Measurements from ENCODE around the gene PRKCA.

PRKCA gene

GRCh38 chr17:66403846-66404556, 101.6 kb downstream of the PRKCA start:
- no peak for TF ChIP-seq TOX (CRISPR knock-in tag; IDR thresholded peaks at IDR 0.05; ENCODE audit: borderline replicate concordance)
- no peak for TF ChIP-seq CSDC2 (CRISPR knock-in tag; IDR thresholded peaks at IDR 0.05)
- no peak for TF ChIP-seq ZFP30 (CRISPR knock-in tag; IDR thresholded peaks at IDR 0.05)
- no peak for TF ChIP-seq OSR1 (CRISPR knock-in tag; IDR thresholded peaks at IDR 0.05)
- TF ChIP-seq ZNF70 (CRISPR knock-in tag; IDR thresholded peaks at IDR 0.05): no peak
- no peak for TF ChIP-seq ZC3H10 (CRISPR knock-in tag; IDR thresholded peaks at IDR 0.05)
- TF ChIP-seq, protein P1, sequence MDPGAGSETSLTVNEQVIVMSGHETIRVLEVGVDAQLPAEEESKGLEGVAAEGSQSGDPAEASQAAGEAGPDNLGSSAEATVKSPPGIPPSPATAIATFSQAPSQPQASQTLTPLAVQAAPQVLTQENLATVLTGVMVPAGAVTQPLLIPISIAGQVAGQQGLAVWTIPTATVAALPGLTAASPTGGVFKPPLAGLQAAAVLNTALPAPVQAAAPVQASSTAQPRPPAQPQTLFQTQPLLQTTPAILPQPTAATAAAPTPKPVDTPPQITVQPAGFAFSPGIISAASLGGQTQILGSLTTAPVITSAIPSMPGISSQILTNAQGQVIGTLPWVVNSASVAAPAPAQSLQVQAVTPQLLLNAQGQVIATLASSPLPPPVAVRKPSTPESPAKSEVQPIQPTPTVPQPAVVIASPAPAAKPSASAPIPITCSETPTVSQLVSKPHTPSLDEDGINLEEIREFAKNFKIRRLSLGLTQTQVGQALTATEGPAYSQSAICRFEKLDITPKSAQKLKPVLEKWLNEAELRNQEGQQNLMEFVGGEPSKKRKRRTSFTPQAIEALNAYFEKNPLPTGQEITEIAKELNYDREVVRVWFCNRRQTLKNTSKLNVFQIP (CRISPR knock-in tag; IDR thresholded peaks at IDR 0.05; ENCODE audit: borderline replicate concordance, low read depth): no peak
- no peak for TF ChIP-seq ZNF565 (CRISPR knock-in tag; conservative IDR thresholded peaks at IDR 0.05; ENCODE audit: low read depth)
- no peak for TF ChIP-seq GLIS3 (CRISPR knock-in tag; IDR thresholded peaks at IDR 0.05)
- TF ChIP-seq PPARA (CRISPR knock-in tag; IDR thresholded peaks at IDR 0.05; ENCODE audit: borderline replicate concordance): no peak
- TF ChIP-seq TCF4 (CRISPR knock-in tag; IDR thresholded peaks at IDR 0.05; ENCODE audit: borderline replicate concordance): no peak
- TF ChIP-seq, protein P2, sequence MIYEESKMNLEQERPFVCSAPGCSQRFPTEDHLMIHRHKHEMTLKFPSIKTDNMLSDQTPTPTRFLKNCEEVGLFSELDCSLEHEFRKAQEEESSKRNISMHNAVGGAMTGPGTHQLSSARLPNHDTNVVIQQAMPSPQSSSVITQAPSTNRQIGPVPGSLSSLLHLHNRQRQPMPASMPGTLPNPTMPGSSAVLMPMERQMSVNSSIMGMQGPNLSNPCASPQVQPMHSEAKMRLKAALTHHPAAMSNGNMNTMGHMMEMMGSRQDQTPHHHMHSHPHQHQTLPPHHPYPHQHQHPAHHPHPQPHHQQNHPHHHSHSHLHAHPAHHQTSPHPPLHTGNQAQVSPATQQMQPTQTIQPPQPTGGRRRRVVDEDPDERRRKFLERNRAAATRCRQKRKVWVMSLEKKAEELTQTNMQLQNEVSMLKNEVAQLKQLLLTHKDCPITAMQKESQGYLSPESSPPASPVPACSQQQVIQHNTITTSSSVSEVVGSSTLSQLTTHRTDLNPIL (CRISPR knock-in tag; IDR thresholded peaks at IDR 0.05; ENCODE audit: low read depth): no peak
- no peak for TF ChIP-seq SNAI2 (CRISPR knock-in tag; IDR thresholded peaks at IDR 0.05)
- no peak for TF ChIP-seq ZFP3 (CRISPR knock-in tag; IDR thresholded peaks at IDR 0.05)
- no peak for TF ChIP-seq ISL1 (CRISPR knock-in tag; IDR thresholded peaks at IDR 0.05)
- TF ChIP-seq, protein P3, sequence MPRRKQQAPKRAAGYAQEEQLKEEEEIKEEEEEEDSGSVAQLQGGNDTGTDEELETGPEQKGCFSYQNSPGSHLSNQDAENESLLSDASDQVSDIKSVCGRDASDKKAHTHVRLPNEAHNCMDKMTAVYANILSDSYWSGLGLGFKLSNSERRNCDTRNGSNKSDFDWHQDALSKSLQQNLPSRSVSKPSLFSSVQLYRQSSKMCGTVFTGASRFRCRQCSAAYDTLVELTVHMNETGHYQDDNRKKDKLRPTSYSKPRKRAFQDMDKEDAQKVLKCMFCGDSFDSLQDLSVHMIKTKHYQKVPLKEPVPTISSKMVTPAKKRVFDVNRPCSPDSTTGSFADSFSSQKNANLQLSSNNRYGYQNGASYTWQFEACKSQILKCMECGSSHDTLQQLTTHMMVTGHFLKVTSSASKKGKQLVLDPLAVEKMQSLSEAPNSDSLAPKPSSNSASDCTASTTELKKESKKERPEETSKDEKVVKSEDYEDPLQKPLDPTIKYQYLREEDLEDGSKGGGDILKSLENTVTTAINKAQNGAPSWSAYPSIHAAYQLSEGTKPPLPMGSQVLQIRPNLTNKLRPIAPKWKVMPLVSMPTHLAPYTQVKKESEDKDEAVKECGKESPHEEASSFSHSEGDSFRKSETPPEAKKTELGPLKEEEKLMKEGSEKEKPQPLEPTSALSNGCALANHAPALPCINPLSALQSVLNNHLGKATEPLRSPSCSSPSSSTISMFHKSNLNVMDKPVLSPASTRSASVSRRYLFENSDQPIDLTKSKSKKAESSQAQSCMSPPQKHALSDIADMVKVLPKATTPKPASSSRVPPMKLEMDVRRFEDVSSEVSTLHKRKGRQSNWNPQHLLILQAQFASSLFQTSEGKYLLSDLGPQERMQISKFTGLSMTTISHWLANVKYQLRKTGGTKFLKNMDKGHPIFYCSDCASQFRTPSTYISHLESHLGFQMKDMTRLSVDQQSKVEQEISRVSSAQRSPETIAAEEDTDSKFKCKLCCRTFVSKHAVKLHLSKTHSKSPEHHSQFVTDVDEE (CRISPR knock-in tag; IDR thresholded peaks at IDR 0.05): no peak
- TF ChIP-seq BACH2 (CRISPR knock-in tag; IDR thresholded peaks at IDR 0.05; ENCODE audit: borderline replicate concordance): no peak
- no peak for TF ChIP-seq ZNF8 (CRISPR knock-in tag; IDR thresholded peaks at IDR 0.05)
- no peak for TF ChIP-seq ESRRG (CRISPR knock-in tag; IDR thresholded peaks at IDR 0.05)
- no peak for ATAC-seq

DNA sequence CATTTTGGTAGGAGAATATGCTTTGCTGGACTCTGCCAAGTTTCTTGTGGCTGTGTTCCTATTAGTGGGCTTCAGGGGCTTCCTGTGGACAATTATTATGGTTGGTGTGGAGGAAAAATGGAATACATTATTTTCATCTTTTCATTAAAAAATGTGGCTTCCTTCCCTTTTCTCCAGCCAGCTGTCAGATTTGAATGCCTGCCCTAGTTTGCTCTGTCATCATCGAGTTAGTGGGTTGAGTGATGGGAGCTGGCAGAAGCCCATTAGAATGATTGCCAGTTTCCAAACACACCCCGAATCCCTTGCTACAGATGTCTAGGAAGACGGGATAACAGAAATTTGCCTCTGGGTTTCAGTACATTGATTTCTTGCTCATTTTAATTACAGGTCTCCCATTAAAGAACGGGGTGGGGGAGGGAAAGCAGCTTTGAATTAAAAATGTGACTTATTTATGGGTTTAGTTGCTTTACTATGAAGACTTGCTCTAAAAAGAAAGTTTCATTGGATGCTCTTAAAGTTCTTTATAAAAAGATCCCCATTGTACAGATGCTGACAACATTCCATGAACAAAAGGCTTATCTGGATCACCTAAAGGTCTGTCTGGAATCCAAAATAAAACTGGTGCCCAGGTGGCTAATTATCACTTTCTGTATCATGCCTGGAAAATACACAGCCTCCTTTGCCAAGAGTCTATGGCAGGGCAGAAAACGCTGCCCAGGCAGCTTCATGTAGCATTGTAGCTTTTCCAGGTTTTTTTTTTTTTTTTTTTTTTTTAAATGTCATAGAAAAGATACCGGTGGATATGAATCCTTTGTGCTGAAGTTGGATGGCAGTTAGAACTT, 103.6 kb downstream of the PRKCA start:
- peak; percentile 59; the same call in 1 of the 2 replicates for TF ChIP-seq ZFP3 (CRISPR knock-in tag; IDR thresholded peaks at IDR 0.05)
- TF ChIP-seq, protein P3 (CRISPR knock-in tag; IDR thresholded peaks at IDR 0.05): peak; percentile 47; the same call in 1 of the 2 replicates
- peak; percentile 42; the same call in 1 of the 2 replicates for TF ChIP-seq ISL1 (CRISPR knock-in tag; IDR thresholded peaks at IDR 0.05)
- no peak for TF ChIP-seq ZNF8 (CRISPR knock-in tag; IDR thresholded peaks at IDR 0.05)
- peak; percentile 29; the same call in 1 of the 2 replicates for TF ChIP-seq TCF4 (CRISPR knock-in tag; IDR thresholded peaks at IDR 0.05; ENCODE audit: borderline replicate concordance)
- no peak for TF ChIP-seq ZC3H10 (CRISPR knock-in tag; IDR thresholded peaks at IDR 0.05)
- ATAC-seq: peak; percentile 19; the same call in 2 of the 3 replicates
